SH-SY5Y (cell line): ENCODE data around the gene DLL1.

Experiments used
- GATA2 ChIP-seq: IDR thresholded peaks from 2 replicates; pipeline ENCODE4 v1.6.1; 2011; ENCODE audit warnings: mild to moderate bottlenecking, low read depth, low read length
- GATA3 ChIP-seq: IDR thresholded peaks from 2 replicates; pipeline ENCODE4 v1.6.1; 2011; ENCODE audit warnings: low read depth, mild to moderate bottlenecking, low read length, moderate library complexity

DNA sequence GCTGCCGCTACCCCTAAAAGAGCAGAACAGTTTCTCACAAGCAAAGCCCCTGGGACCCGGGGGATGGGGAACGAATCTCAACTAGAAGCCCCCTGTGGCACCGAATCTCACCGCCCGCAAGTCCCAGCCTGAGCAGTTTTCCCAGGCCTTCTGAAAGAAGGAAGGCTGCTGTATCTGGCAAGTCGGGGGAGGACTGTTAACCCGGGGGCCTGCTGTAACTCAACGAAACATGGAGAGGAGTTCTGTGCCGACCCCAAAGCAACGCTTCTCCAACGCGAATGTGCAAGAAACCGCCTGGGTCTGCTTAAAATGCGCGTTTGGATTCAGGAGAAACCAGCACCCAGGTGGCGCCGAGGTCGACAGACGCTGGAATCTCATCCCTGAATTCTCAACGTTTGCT lies 34.2 kb downstream of the DLL1 start:
- no peak for TF ChIP-seq GATA3
- TF ChIP-seq GATA2: no peak
